HEK293 (cell line): ENCODE measurements around the gene RGS9BP.

Experiments used
- CTCF ChIP-seq: fragments of 450-650 bp; formaldehyde crosslinking; IDR thresholded peaks from 2 replicates; pipeline ENCODE4 v1.5.1; 2016; ENCODE audit warnings: missing biosample characterization, missing genetic modification characterization
- OSR2 ChIP-seq: fragments of 450-650 bp; formaldehyde crosslinking; IDR thresholded peaks from 2 replicates; pipeline ENCODE4 v1.5.1; 2016; ENCODE audit warnings: missing biosample characterization, missing genetic modification characterization
- ZFHX2 ChIP-seq: fragments of 450-650 bp; formaldehyde crosslinking; conservative IDR thresholded peaks from 2 replicates; pipeline ENCODE4 v1.5.1; 2016; ENCODE audit warnings: missing biosample characterization, missing genetic modification characterization
- ZNF133 ChIP-seq: fragments of 450-650 bp; formaldehyde crosslinking; IDR thresholded peaks from 2 replicates; pipeline ENCODE4 v1.5.1; 2016; ENCODE audit warnings: missing biosample characterization, missing genetic modification characterization
- ZNF18 ChIP-seq: fragments of 450-650 bp; formaldehyde crosslinking; IDR thresholded peaks from 2 replicates; pipeline ENCODE4 v1.5.1; 2016; ENCODE audit warnings: missing biosample characterization, missing genetic modification characterization
- ZNF530 ChIP-seq: fragments of 450-650 bp; formaldehyde crosslinking; IDR thresholded peaks from 2 replicates; pipeline ENCODE4 v1.5.1; 2016; ENCODE audit warnings: low read depth, missing biosample characterization, missing genetic modification characterization
- ZNF639 ChIP-seq: fragments of 450-650 bp; formaldehyde crosslinking; IDR thresholded peaks from 2 replicates; pipeline ENCODE4 v1.5.1; 2016; ENCODE audit warnings: missing biosample characterization, missing genetic modification characterization

GRCh38 chr19:32630338-32630737, 45.3 kb upstream of the RGS9BP start:
- no peak for TF ChIP-seq ZNF530 (tag by site-specific recombination)
- TF ChIP-seq CTCF (tag by site-specific recombination) = no peak
- no peak for TF ChIP-seq ZFHX2
- TF ChIP-seq ZNF639 = no peak
- no peak for TF ChIP-seq OSR2 (tag by site-specific recombination)
- no peak for TF ChIP-seq ZNF18 (tag by site-specific recombination)
- TF ChIP-seq ZNF133 (tag by site-specific recombination) = no peak
